ENCODE results near the gene KCNK4.

The KCNK4 gene

GRCh38 chr11:64316672-64317324, 25.7 kb downstream of the KCNK4 start:
- Mint-ChIP-seq H3K27me3 (ENCODE audit: low read depth, poor library complexity) (no peaks in the 10 kb centered on the region), H3K9me3 (no peaks in the 10 kb centered on the region), H3K4me3 (peak overlapping the region; percentile 94), H3K27ac (peak overlapping the region; percentile 100), H3K4me1 (peaks cover 32% of the 10 kb centered on the region), H3K36me3 (ENCODE audit: low read depth) (peaks cover 16% of the 10 kb centered on the region)
- no peak for DNase-seq
- TF ChIP-seq CTCF (IDR thresholded peaks at IDR 0.05), result no peak

GRCh38 chr11:64317325-64317960, 26.3 kb downstream of the KCNK4 start, which contains the start of gene TRMT112:
TSS of gene TRMT112 (minus strand) at chr11:64317559. CDS start at chr11:64317526, 33 bp downstream.
- Mint-ChIP-seq H3K4me1 (peaks cover 35% of the 10 kb centered on the region), H3K27ac (peak within 1 kb of the TSS; percentile 100), H3K36me3 (ENCODE audit: low read depth) (peaks cover 16% of the 10 kb centered on the region), H3K4me3 (peak within 1 kb of the TSS; percentile 94), H3K9me3 (no peaks in the 10 kb centered on the region), H3K27me3 (ENCODE audit: low read depth, poor library complexity) (no peaks in the 10 kb centered on the region)
- TF ChIP-seq CTCF (IDR thresholded peaks at IDR 0.05), result no peak
- peak; percentile 85 for DNase-seq

- Mint-ChIP-seq H3K4me3 (peak within 1 kb of the TSS; percentile 94), H3K27ac (peak within 1 kb of the TSS; percentile 100), H3K4me1 (peaks cover 41% of the 10 kb centered on the region), H3K9me3 (no peaks in the 10 kb centered on the region), H3K36me3 (ENCODE audit: low read depth) (peaks cover 16% of the 10 kb centered on the region), H3K27me3 (ENCODE audit: low read depth, poor library complexity) (no peaks in the 10 kb centered on the region)
- TF ChIP-seq CTCF (IDR thresholded peaks at IDR 0.05), result no peak
- DNase-seq, result peak; percentile 91
Measured at GRCh38 chr11:64317961-64318765, 27.1 kb downstream of the KCNK4 start, which contains the start of gene PRDX5. TSS of gene PRDX5 (plus strand) at chr11:64318121. CDS start at chr11:64318216, 95 bp downstream.

- Mint-ChIP-seq H3K4me3 (peak overlapping the region; percentile 94), H3K27me3 (ENCODE audit: low read depth, poor library complexity) (no peaks in the 10 kb centered on the region), H3K36me3 (ENCODE audit: low read depth) (peaks cover 16% of the 10 kb centered on the region), H3K9me3 (no peaks in the 10 kb centered on the region), H3K4me1 (peaks cover 50% of the 10 kb centered on the region), H3K27ac (peak overlapping the region; percentile 97)
- no peak for DNase-seq
- no peak for TF ChIP-seq CTCF (IDR thresholded peaks at IDR 0.05)
Measured at GRCh38 chr11:64318766-64319761, 28.0 kb downstream of the KCNK4 start.

GRCh38 chr11:64320556-64320955, 29.5 kb downstream of the KCNK4 start:
- Mint-ChIP-seq H3K4me3 (no peak overlapping the region), H3K27ac (peak overlapping the region; percentile 40), H3K27me3 (ENCODE audit: low read depth, poor library complexity) (no peaks in the 10 kb centered on the region), H3K9me3 (no peaks in the 10 kb centered on the region), H3K36me3 (ENCODE audit: low read depth) (peaks cover 11% of the 10 kb centered on the region), H3K4me1 (peaks cover 50% of the 10 kb centered on the region)
- no peak for DNase-seq
- TF ChIP-seq CTCF (IDR thresholded peaks at IDR 0.05), result no peak
